Activated T-cell treated with anti-CD3 and anti-CD28 coated beads for 48 hours (primary cell): ENCODE measurements around the gene HUWE1.

Experiments
- DNase-seq: peaks from one replicate; pipeline ENCODE4 v3.0.0-alpha.2; 2020; ENCODE audit warnings: low read depth

Gene HUWE1

DNA sequence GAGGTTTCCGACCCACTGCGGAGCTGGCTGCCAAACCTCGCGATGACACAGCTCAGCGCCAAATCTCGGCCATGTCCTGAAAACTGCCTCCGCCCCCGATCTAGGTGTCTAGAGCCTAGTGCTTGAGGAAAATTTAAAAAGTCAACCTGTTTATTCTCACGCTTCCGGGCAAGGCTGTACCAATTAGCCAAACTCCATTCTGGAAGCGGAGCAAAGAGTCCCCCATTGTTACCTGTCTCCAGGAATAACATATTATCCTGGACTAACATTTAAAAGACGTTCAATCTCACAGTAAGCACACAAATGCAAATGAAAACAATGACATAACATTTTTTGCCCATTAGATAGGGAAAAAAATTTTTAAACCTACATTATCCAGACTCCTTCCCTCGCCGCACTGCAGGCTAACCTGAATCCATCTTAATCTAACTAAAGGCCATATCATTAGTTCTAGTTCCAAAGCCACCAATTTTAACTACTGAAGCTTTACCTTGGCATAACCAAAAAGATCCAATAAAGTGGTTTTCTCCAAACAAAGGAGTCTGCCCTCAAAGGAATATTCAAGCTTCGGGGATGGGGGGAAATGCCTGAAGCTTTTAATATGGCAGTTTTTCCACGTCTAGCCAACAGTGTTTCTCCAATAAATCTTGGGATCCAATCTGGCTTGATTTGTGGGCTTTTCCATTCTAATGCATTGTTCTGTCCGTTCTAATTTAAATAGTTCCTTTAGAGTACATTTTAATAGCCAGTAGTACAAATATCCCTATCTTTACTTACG lies 1.9 kb downstream of the HUWE1 start:
- no peak for DNase-seq

GRCh38 chrX:53683556-53684414 lies 2.7 kb downstream of the HUWE1 start:
- DNase-seq = peak; percentile 81

GRCh38 chrX:53682885-53683555 lies 3.5 kb downstream of the HUWE1 start:
- DNase-seq = peak; percentile 22

GRCh38 chrX:53681661-53682060 lies 4.9 kb downstream of the HUWE1 start:
- DNase-seq = no peak

DNA sequence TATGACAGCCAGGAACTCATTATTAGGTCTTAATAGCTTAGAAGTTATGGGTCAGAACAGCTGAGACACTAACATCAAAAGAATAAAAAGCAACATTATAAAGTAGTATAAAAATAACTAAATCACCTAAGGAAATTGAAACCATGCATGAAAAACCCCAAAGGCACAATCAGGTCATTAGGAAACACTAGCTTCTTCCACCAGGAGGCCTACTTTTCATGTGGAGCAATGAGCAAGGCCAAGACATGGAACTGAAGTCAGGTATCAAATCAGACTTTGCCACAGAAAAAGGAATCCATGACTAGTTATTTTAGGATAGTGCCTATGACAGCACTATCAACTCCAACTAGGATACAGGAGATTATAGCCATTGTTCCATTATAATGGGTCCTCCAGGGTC lies 7.9 kb downstream of the HUWE1 start:
- DNase-seq = no peak

DNA sequence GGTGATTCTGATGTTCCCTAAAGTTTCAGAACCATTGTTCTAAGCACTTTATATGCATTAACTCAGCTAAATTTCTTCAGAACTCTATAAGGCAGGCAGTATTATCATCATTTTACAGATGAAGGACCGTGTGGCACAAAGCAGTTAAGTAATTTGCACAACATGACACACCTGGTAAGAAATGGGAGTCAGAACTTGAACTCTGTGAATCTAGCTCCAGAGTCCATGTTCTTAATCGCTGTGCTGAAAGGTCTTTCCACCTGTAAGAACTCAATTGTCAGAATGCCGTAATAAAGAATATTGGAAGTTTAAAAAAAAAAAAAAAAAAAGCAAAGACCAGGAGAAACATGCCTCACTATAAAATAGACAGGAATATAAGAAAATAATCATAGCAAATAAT lies 9.2 kb downstream of the HUWE1 start:
- DNase-seq = no peak

DNA sequence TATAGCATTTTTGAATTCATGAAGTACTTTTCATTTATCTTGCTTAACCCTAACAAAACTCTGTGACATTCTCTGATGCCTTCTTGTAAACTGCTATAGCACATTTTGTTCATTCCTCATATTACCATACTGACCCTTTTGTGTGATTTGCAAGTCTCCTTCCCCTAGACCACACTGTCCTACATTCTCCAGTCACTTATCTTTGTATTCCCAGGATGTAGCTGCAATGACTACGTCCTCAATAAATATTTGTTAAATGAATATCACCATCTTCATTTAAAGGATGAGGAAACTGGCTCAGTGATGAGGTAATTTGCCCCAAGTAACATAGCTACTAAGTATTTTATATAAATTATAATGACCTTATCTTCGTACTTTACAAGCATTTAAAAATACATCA lies 11.9 kb downstream of the HUWE1 start:
- DNase-seq = no peak

DNA sequence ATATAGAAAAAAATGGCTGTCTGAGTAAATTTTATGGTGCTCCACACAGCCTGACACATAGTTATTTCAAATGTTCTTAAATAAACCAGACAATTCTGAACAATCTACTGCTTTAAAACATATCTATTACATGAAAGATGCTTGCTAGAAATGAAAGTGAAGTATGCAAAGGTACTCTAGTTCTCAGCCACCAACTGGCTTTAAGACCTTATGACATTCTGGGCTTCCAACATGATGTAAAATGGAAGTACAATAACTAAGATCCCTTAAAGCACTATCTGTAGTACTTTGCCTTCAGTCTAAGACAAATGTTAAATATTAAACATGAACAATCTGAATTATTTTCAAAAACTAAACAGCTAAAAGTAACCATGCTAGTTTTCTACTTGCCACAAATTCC lies 17.3 kb downstream of the HUWE1 start:
- DNase-seq = no peak

GRCh38 chrX:53666171-53666570 lies 20.3 kb downstream of the HUWE1 start:
- no peak for DNase-seq

- no peak for DNase-seq
These were observed 26.5 kb downstream of the HUWE1 start for GRCh38 chrX:53660004-53660403.

GRCh38 chrX:53659039-53659438 lies 27.5 kb downstream of the HUWE1 start:
- DNase-seq = no peak

GRCh38 chrX:53656845-53657244 lies 29.7 kb downstream of the HUWE1 start:
- no peak for DNase-seq

DNA sequence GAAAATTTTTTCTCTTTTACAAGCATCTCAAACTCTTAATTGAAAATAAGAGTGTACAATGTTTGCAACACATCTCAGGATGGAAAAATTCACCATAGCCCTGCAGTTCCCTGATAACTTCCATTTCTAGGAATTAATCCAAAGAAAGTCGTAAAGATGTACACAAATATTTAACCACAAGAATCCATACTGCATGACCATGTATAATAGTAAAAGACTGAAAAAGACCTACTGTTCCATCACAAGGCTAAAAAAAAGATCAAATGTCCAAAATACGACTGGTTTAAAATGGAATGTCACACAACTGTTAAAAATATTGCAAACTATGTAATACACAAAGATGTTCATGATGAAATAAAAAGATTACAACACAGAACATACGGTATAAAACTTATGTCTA lies 32.1 kb downstream of the HUWE1 start:
- no peak for DNase-seq

DNA sequence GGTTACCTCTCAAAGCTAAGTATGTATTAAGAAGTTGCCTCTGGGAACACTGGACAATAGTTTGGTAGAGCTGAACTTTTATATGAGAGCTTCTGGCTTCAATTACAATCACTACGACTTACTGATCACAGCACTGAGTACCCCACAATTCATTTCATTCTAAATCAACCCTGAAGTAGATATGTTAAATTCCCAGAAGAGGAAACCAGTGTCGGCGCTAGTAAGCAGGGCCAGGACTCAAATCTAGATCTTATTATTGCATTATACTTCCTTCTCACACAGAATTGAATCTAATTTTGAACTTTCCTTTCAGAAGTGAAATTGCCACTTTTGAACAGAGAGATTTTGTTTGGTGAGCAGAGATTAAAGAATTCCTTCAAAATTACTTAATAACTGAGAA lies 41.8 kb downstream of the HUWE1 start:
- no peak for DNase-seq

DNA sequence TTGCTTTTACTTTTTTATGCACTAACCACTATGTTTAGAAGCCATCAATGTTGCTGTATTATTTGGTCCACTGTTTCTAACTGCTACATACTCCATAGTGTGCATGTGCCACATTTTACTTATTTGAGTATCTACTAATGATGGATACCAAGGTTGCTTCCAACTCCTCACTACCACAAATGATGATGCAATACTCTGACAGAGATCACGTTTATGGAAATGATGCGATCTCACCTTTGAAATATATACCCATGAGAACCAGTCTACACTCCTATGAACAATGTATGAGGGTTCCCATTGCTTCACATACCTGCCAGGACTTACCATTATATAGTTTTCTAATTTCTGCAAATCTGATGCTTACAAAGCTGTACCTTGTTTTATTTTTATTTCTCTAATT lies 44.2 kb downstream of the HUWE1 start:
- no peak for DNase-seq

DNA sequence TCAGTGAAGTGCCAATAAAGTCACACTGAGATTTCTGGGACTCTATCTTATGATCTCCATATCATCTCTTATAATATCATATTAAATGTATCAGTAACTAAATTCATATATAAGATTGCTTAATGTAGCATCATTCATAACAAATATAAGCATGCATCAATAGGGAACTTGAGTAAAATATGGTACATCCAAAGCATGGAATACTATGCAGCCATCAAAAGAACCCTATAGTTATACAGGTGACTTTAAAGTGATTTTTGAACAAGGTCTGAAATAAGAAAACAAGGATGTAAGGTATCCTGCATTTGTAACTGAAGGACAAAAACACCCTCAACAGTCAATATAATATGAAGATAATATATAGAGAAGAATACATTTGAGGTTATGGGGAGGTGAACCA lies 47.3 kb downstream of the HUWE1 start:
- no peak for DNase-seq

GRCh38 chrX:53637479-53637878 lies 49.0 kb downstream of the HUWE1 start:
- no peak for DNase-seq

DNA sequence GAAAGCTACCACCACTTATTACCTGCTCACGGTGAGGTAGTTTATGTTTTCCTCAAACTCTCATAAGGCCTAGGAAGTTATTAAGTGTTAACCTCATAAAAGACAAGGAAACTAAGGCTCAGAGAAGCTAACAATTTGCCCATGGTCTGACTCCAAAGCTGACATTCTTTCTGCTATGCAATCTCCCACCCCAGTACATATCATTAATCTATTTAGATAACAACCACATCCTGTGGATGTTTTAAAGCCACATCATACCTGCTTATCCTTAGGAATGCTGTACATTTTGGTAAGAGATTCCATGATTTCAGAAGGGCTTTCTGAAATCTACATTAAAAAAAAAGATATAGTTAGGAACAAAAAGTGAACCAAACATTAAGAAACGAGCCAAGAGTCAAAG lies 55.4 kb downstream of the HUWE1 start:
- DNase-seq = no peak

GRCh38 chrX:53630261-53630660 lies 56.3 kb downstream of the HUWE1 start:
- DNase-seq = no peak

DNA sequence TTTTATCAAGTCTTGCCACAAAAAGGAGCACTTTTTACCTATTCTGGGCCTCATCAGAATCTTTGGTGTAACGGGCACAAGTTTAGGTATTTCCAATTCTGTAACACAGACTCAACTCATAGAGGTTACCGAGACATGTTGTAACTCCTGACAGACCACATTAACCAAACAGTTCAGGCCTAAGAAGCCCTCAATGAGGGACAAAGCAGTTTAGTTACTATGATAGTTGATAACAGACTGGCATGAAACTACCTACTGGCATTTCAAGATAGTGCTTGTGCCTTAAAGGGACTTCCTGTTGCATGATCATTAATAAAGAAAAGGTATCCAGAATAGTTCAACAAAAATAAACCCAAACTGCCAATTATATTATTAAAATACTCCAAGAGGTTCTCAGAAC lies 64.1 kb downstream of the HUWE1 start:
- no peak for DNase-seq

GRCh38 chrX:53621418-53621986 lies 65.0 kb downstream of the HUWE1 start:
- DNase-seq = no peak

DNA sequence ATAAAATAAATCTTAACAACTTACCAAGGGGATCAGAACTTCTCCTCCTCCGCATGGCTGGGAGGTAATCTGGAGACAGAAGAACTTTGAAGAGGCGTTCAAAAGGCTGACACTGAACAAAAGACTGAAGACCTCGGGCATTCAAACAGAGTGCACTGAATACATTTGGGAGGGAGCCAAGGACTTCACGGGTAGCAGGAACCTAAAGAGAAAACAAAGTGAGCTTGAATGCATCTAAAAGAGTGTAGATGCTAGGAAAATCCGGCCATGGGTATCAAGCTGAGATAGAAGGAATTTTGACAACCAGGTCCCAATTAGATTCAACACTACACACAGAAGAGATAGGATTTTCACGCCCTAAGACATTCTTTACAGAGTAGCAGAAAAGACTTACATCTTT lies 69.6 kb downstream of the HUWE1 start:
- no peak for DNase-seq

- no peak for DNase-seq
These were observed 80.1 kb downstream of the HUWE1 start for GRCh38 chrX:53606456-53606855.
